GM21526 (cell line): ENCODE data around the gene RAP1GAP.
"Not testable (repeated sequence)": the region's sequence is repeated elsewhere in the genome, so short reads cannot be mapped to it uniquely, and the experiment has no call there.

Experiments used
- ATAC-seq: cut with Tn5 transposase; IDR thresholded peaks from one replicate; pipeline ENCODE4 v1.9.1; 2021; ENCODE audit warnings: moderate library complexity; ENCODE audit not compliant: unreplicated experiment, low FRiP score

The RAP1GAP gene

GRCh38 chr1:21647431-21648351 lies 21.5 kb downstream of the RAP1GAP start:
- no peak for ATAC-seq

- no peak for ATAC-seq
Observed at GRCh38 chr1:21645550-21645949, 23.6 kb downstream of the RAP1GAP start.

GRCh38 chr1:21644906-21645305 lies 24.3 kb downstream of the RAP1GAP start:
- ATAC-seq = no peak

- no peak for ATAC-seq
Observed at GRCh38 chr1:21644348-21644747, 24.8 kb downstream of the RAP1GAP start.

GRCh38 chr1:21643624-21644023 lies 25.5 kb downstream of the RAP1GAP start:
- no peak for ATAC-seq

GRCh38 chr1:21641967-21642739 lies 27.0 kb downstream of the RAP1GAP start:
- no peak for ATAC-seq

GRCh38 chr1:21641537-21641936 lies 27.6 kb downstream of the RAP1GAP start:
- ATAC-seq = no peak

- no peak for ATAC-seq
Observed at GRCh38 chr1:21641076-21641475, 28.1 kb downstream of the RAP1GAP start.

GRCh38 chr1:21640653-21641052 lies 28.5 kb downstream of the RAP1GAP start:
- no peak for ATAC-seq

GRCh38 chr1:21639594-21640041 lies 29.5 kb downstream of the RAP1GAP start:
- no peak for ATAC-seq

- ATAC-seq = no peak
Observed at GRCh38 chr1:21638531-21639341, 30.4 kb downstream of the RAP1GAP start.

- ATAC-seq = no peak
Observed at GRCh38 chr1:21637514-21637913, 31.6 kb downstream of the RAP1GAP start.

GRCh38 chr1:21636029-21636428 lies 33.1 kb downstream of the RAP1GAP start:
- no peak for ATAC-seq

GRCh38 chr1:21634806-21635535 lies 34.2 kb downstream of the RAP1GAP start:
- ATAC-seq = no peak

GRCh38 chr1:21633992-21634805 lies 35.0 kb downstream of the RAP1GAP start:
- no peak for ATAC-seq

- ATAC-seq = no peak
Observed at GRCh38 chr1:21633141-21633755, 35.9 kb downstream of the RAP1GAP start.

- ATAC-seq = no peak
Observed at GRCh38 chr1:21631944-21632887, 36.9 kb downstream of the RAP1GAP start.

GRCh38 chr1:21631590-21631943 lies 37.6 kb downstream of the RAP1GAP start:
- not testable (repeated sequence) for ATAC-seq
